HG02763 (cell line): Measurements from ENCODE around the gene TBC1D24.

Experiments used
- ATAC-seq: cut with Tn5 transposase; IDR thresholded peaks from one replicate; pipeline ENCODE4 v1.9.1; 2021; ENCODE audit warnings: mild to moderate bottlenecking, moderate library complexity; ENCODE audit not compliant: unreplicated experiment

The TBC1D24 gene

GRCh38 chr16:2514333-2515179 is 39.6 kb downstream of the TBC1D24 start:
- no peak for ATAC-seq

- ATAC-seq: no peak
These were observed 40.4 kb downstream of the TBC1D24 start for GRCh38 chr16:2515180-2515851.

- no peak for ATAC-seq
These were observed 41.7 kb downstream of the TBC1D24 start for GRCh38 chr16:2516391-2517240.

- no peak for ATAC-seq
These were observed 43.2 kb downstream of the TBC1D24 start for GRCh38 chr16:2517954-2518605.

- ATAC-seq: no peak
These were observed 44.1 kb downstream of the TBC1D24 start for GRCh38 chr16:2518823-2519710.

- no peak for ATAC-seq
These were observed 44.8 kb downstream of the TBC1D24 start for GRCh38 chr16:2519711-2520080.

GRCh38 chr16:2520097-2520783 is 45.3 kb downstream of the TBC1D24 start, which contains the start of gene AMDHD2:
Gene AMDHD2, plus strand, starts transcription at chr16:2520371. Its CDS starts 88 bp downstream, at chr16:2520459.
- ATAC-seq: peak; percentile 56

GRCh38 chr16:2520784-2521531 is 46.0 kb downstream of the TBC1D24 start:
- no peak for ATAC-seq

GRCh38 chr16:2523801-2524231 is 48.9 kb downstream of the TBC1D24 start:
- ATAC-seq: no peak

- ATAC-seq: no peak
These were observed 49.5 kb downstream of the TBC1D24 start for GRCh38 chr16:2524339-2524938.

GRCh38 chr16:2526135-2526534 is 51.2 kb downstream of the TBC1D24 start:
- ATAC-seq: no peak

- no peak for ATAC-seq
These were observed 52.3 kb downstream of the TBC1D24 start for GRCh38 chr16:2527071-2527783.

- ATAC-seq: no peak
These were observed 52.8 kb downstream of the TBC1D24 start for GRCh38 chr16:2527784-2528100.

- no peak for ATAC-seq
These were observed 53.5 kb downstream of the TBC1D24 start for GRCh38 chr16:2528161-2529060.

- no peak for ATAC-seq
These were observed 54.4 kb downstream of the TBC1D24 start for GRCh38 chr16:2529061-2529931.
